HG03521 (cell line): ENCODE data around the gene PPP2R5A.
"Not testable (repeated sequence)": the region's sequence is repeated elsewhere in the genome, so short reads cannot be mapped to it uniquely, and the experiment has no call there.

Experiments used
- ATAC-seq: cut with Tn5 transposase; IDR thresholded peaks from one replicate; pipeline ENCODE4 v1.9.1; 2021; ENCODE audit warnings: mild to moderate bottlenecking, moderate library complexity; ENCODE audit not compliant: unreplicated experiment

The PPP2R5A gene

DNA sequence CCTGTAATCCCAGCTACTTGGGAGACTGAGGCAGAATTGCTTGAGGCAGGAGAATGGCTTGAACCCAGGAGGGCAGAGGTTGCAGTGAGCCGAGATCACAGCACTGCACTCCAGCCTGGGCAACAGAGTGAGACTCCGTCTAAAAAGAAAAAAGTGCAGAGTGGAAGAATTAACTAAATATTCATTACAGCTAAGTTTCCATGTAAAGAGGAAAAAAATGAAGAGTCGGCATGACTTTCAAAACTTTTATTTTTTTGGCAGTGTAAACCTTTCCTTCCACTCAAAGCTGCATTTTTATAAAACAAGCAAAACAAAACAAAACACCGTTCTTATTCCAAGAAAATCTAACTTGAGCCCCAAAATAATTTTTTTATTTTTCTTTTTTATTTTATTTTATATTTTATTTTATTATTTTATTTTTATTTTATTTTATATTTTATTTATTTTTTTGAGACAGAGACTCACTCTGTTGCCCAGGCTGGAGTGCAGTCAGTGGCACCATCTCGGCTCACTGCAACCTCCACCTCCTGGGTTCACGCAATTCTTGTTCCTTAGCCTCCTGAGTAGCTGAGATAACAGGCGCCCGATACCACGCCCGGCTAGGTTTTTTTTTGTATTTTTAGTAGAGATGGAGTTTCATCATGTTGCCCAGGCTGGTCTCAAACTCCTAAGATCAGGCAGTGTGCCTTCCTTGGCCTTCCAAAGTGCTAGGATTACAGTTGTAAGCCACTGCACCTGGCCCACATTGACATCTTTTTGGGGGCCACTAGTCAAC, 66.6 kb downstream of the PPP2R5A start:
- no peak for ATAC-seq

DNA sequence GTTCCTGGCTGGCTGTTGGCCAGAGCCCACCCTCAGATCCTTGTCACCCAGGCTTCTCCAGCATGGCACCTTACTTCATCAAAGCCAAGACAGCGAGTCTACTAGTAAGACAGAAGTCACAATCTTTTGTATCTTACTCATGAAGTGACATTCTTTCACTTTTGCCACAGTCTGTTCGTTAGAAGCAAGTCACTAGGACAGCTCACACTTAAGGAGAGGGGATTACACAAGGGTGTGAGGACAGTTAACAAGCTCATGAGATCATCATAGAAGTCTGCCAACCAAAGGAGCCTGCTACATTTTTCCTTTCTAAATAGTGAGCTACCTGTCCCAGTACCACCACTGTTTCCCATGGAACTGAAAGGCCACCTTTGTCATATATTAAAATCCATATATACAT, 68.0 kb downstream of the PPP2R5A start:
- ATAC-seq: no peak

DNA sequence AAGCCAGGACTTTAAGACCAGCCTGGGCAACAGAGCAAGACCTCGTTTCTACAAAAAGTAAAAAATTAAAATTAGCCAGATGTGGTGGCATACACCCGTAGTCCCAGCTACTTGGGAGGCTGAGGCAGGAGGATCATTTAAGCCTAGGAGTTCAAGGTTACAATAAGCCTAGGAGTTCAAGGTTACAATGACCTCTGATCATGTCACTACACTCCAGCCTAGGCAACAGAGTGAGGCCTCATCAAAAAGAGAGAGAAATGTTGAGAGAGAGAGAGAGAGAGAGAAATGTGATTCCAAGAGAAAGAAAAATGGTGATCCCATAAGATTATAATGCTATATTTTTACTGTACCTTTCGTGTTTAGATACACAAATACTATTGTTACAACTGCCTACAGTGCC, 69.3 kb downstream of the PPP2R5A start:
- ATAC-seq: no peak

DNA sequence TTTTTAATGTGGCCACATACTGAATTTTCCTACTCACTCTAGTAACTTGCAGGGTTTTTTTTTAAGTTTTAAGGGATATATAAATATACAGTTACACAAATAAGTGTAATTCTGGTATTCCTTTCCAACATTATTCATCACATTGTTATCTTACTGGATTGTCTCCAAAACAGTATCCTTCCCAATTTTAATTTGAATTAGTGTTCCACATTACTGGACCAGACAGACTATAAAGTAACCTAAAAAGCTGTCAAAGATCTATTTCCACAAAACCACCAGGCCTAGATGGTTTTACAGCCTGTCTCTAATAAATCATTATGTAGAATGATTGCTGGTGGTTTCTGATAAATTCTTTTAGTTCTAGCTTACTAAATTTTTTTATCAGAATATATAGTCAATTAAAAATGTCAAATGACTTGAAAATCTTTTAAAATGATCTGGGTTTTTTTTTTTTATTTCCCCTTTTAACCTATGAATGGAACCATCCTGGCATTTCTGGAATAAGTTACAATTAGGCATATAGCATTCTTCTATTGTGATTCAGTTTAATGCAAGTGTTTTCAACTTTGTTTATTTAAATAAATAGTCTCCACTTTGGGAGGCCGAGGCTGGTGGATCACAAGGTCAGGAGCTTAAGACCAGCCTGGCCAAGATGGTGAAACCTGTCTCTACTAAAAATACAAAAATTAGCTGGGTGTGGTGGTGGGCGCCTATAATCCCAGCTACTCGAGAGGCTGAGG, 70.2 kb downstream of the PPP2R5A start:
- no peak for ATAC-seq

DNA sequence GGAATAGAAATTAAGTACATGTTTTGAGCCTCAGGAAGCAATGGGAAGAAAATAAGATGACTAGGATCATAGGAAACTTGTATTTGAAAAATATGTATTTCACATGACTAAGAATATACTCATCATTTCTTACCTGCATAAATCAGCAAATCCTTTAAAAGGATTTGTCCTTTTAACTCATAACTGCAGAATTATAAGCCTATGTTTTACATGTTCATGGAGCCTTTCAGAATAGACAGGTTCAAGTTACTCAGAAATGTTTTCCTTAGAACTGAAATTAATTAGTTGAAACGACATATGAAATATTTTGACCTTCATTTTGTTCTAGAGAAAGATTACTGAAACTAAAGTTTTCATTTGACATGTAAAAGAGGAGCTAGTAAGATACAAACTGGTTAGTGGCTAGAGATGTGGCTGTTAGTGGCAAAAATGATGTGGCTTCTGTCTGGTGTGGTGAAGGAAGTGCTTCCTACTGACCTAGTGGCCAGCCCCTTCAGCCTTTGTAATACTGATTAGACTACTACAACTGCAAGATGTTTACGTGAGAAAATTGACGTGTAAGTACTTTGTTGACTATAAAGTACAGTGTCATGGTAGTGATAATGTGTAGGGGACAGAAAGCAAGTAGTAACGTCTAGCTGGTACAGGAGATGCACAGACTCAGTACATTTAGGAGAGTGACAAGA, 74.7 kb downstream of the PPP2R5A start:
- no peak for ATAC-seq

DNA sequence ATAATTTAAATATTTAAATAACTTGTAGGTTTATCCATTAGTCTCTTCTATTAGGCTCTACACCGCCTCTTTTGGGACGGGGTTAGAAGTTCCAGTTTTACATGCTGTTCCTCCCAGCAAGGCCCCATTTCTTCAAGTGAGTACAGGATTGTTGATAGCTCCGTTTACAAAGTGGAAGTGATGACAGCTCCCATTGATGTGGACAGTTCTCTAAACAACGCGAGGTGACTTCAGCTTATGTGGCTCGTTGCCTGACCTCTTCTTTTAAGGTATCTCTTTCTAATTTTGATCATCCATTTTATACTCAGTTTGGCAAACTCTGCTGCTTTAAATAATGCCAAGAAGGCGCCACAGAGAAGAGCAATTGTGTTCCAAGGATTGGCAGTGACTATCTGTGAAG, 79.8 kb downstream of the PPP2R5A start:
- ATAC-seq: no peak

DNA sequence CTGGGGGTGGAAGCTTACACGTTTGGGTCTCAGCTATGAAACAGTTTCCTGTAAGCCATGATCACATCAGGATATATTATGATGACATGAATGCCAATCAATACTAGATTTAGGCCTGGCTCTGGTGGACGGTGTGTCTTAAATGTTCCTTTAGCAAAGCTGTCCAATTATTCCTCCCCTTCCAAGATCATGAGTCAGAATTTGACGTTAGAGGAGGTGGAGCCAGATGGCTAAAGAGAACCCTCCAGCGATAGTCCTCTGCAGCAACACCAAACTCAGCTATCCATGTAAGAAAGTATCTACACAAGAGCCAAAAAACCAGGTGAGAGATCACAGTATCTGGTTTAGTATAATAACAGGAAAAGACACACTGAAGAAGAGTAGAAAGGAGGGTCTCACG, 81.7 kb downstream of the PPP2R5A start:
- ATAC-seq: no peak

DNA sequence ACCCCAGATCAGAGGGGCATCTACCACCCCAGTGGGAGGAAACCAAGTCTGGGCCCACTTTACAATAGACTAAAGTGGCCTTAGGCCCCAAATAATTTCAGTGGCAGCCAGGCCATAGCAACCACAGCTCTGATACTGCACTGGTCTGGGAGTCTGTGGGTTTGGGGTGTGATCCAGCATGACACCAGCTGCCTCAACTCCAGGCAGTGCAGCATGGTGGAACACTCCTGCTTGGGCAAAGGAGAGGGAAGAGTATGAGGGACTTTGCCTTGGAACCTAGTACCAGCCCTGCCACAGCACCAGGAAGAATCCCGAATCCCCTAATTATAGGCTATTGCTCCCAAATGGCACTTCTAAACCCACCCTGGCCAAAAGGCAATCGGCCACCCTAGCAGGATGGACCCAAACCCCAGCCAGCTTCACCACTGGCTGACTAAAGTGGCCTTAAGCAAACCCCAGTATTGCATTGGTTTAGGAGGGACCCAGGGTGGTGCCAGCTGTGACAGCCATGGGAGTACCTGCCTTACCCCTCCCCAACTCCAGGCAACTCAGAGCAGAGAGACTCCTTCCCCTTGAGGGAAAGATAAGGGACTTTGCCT, 82.4 kb downstream of the PPP2R5A start:
- ATAC-seq: no peak

DNA sequence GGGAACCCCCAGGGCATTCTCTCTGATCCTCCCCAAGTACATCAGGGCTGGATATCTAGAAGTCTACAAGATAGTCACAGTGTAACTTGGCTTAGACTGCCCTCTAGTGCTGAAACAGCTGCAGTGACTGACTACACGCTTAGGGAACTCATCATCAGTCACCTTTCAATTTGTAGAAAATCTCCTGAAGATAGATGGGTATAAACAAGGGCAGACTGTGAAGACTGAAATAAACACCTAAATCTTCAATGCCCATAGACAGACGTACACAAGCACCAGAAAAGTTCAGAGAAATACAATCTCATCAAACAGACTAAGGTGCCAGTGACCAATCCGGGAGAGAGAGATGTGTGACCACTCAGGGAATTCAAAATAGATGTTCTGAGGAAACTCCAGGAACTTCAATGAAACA, 82.9 kb downstream of the PPP2R5A start:
- ATAC-seq: no peak

DNA sequence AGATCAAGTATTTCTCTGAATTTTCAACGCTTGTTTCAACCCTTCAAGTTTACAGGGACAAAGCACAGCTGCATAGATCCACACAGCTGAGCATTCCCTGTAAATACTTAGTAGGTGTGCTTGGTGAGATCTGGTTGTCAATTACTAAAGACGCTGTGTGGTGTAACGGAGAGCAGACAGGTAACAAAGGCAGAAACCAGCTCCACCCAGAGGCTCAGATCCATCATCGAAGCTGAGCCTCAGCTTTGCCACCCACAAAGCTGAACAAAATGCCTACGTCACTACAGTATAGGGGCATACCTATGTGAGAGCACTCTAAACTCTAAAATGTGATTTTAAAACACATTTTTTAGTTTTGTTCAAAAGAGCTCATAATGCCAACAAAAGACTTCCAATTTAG, 90.8 kb downstream of the PPP2R5A start:
- ATAC-seq: no peak

DNA sequence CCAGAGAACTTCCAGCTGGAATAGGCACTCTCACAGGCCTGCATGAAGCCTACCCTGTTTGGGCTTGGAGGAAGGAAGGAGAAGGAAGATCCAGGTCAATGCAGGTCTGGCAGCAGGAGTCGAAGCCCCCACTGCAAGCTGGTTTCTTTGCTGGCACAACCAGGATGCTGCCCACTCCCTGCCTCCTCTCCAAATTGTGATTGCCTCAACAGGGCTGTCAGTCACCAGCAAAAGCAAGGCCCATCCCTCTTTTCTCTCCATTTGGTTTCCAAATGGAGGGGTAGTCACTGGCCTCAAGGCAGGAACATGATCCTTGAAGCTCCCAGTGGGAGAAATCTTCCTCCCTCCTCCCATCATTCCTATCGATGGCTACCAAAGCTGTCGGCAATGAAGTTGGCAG, 92.4 kb downstream of the PPP2R5A start:
- ATAC-seq: no peak

DNA sequence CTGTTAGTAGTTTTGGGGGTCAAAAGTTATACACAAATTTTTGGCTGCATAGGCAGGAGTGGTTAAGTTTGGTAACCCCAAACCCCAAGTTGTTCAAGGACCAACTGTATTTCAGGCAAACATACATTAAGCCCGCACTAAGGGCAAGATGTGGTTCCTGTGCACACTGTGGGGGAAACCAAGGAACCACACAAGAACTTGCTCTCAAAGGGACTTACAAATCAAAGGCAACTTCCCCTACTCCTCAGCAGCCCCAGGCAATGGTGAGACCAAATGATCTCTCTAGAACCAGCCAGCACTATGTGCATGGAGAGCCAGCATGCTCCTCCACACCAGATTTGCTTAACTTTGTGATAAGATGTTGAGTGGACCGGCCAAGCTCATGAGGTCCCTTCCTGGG, 94.2 kb downstream of the PPP2R5A start:
- no peak for ATAC-seq

DNA sequence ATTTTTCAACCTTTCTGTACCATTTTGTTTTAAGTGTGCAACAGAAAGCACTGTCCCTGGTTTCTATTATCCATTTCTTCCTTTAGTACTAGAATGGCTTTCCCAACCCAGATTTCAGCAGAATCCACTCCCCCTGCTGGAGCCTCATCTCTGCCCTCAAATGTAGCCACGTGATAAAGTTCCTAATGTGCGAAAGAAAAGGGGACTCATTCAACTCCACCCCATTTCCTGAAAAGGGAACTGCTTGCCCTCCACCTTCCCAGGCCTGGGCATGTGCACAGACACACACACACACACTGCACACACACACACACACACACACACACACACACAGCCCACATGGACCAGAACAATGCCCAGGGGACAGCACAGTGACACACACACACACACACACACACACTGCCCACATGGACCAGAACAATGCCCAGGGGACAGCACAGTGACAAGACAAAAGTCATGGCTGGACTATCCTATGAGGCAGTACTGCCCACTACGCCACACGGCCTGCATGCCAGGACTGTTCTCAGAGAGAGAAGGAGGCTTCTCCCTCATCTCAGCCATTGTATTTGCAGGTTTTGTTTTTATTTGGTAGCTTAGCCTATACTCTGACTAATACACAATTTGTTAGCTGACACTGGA, 96.3 kb downstream of the PPP2R5A start:
- no peak for ATAC-seq

DNA sequence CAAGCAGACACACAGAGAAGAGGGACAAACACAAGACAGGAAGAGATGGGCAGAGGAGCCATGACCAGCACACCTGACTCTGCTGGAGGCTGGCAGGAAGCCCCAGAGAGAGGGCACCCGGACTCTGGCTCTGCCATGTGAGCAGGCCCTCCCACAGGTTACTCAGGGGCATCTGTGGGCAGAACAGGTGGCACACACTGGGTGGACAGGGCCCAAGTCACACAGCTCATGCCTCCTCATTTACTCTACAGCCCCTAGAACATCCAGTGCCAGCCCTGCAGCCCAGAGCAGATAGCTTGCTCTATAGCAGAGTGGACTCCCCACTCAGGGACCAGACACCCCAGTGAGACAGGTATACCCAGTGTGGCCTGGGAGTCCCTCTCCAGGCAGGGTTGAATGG, 100.8 kb downstream of the PPP2R5A start:
- ATAC-seq: no peak

DNA sequence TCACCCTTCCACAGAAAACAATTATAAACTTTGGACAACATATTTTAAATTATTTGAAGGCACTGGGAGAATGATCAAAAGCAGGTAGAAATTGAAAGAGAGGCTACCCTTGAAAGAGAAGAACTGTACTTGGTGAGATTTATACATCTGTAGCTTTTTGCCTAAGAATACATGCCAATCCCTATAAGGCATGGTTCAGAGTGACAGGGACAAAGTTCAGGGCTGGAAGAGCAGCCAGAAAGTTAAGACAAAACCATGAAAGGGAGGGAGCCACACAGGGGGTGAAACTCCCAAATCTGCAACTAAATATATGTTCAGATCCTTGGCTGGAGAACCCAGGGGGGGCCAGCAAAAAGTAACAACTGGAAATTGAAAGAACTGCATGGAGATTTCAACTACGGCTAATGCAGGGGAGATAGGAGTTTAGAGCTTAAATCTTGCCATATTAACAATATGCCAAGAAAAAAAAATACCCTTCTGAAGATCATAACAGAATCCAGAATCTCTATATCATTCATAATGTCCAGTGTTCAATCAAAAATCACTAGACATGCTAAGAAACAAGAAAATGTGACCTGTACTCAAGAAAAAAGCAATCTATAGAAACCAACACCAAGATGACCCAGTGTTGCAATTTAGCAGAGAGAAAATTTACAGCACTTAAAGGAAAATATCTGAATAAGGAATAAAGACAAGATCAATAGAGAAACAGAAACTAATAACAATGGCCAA, 103.9 kb downstream of the PPP2R5A start:
- ATAC-seq: no peak

DNA sequence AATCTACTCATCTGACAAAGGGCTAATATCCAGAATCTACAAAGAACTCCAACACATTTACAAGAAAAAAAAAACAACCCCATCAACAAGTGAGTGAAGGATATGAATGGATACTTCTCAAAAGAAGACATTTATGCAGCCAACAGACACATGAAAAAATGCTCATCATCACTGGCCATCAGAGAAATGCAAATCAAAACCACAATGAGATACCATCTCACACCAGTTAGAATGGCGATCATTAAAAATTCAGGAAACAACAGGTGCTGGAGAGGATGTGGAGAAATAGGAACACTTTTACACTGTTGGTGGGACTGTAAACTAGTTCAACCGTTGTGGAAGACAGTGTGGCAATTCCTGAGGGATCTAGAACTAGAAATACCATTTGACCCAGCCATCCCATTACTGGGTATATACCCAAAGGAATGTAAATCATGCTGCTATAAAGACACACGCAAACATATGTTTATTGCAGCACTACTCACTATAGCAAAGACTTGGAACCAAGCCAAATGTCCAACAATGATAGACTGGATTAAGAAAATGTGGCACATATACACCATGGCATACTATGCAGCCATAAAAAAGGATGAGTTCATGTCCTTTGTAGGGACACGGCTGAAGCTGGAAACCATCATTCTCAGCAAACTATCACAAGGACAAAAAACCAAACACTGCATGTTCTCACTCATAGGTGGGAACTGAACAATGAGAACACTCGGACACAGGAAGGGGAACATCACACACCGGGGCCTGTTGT, 110.6 kb downstream of the PPP2R5A start:
- not testable (repeated sequence) for ATAC-seq

DNA sequence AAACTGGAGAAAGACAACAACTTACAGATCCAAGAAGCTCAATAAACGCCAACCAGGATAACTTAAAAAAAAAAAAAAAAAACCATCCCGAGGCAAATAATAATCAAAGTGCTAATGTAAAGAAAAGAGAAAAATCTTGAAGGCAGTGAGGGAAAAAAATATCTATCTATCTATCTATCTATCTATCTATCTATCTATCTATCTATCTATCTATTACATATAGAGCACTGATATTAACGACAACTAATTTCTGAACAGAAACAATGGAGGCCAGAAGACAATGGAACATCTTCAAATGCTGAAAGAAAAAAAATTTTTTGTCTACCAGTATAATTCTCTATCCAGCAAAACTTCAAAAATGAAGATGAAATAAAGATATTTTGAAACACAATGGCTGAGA, 111.4 kb downstream of the PPP2R5A start:
- ATAC-seq: no peak

DNA sequence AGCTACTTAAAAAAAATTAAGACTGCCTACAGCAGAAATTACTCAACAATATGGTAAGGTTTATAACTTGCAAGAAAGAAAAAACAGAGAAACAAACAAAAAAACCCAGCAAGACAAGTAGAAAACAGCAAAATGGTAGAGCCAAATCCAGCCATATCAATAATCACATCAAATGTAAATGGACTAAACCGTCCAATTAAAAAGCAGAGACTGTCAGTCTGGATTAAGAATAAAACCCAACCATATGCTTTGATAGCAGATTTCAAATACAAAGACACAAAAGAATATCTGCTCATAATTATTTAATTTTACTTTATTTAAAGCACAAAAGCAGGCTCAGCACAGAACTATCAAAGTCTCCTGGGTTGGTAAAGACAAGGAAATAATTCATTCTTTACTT, 112.0 kb downstream of the PPP2R5A start:
- ATAC-seq: no peak

DNA sequence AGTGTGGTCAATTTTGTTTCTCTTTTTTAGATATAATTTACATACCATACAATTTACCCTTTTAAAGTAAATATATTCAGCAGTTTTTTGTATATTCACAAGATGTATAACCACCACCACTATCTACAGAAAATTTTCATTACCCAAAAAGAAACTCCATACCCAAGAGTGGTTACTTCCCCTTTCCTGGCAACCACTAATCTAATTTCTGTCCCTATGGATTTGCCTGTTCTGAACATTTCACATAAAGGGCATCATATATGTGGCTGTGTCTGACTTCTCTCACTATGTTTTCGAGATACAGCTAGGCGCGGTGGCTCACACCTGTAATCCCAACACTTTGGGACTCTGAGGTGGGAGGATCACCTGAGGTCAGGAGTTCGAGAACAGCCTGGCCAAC, 115.8 kb downstream of the PPP2R5A start:
- no peak for ATAC-seq
